ENCODE measurements around the gene ATG14. TPM values are rescaled to one million over a fixed set of nuclear protein-coding genes. Genes with fewer than 3 reads are reported as not detected.

The ATG14 gene
- total and polyA plus RNA-seq, 2 donors (not counting 1 experiment from before 2014, with no cell fraction given) = 7.2 to 15.5 TPM

DNA sequence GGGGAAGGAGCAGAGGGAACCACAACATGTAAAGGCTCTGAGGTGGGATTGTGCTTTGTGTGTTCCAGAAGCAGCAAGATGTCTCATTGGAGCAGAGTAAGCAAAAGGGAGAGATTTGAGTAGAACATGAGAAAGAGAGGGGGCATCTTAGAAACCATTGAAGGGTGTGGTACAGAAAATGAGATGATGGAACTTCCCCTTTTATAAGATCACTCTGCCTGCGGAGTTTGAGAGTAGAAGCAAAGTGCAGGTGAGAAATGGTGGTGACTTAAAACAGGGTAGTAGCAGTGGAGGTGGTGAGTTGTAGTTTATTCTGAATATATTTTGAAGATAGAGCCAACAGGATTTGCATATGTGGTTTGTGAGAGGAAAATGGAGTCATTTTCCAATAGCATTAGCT is 84.5 kb downstream of the ATG14 start:
- Histone ChIP-seq H3K79me2 (ENCODE audit: control insufficient read depth, insufficient read depth, low read length) (peaks cover 52% of the 10 kb centered on the region), H3K9me3 (ENCODE audit: control extremely low read depth in 1 of 3, control insufficient read depth in 2 of 3, insufficient read depth in 1 of 3, low read length in 2 of 3) (no peaks in the 10 kb centered on the region), H3K4me1 (ENCODE audit: control insufficient read depth in 2 of 2, insufficient read depth in 2 of 2, low read length in 2 of 2) (peaks cover 15 to 21% of the 10 kb centered on the region in 2 donors), H2AFZ (ENCODE audit: insufficient read depth, low read depth, low read length, poor library complexity, severe bottlenecking) (peak overlapping the region; percentile 55), H3K9ac (ENCODE audit: low read length) (no peak overlapping the region), H4K20me1 (ENCODE audit: control insufficient read depth, insufficient read depth, low read length, poor library complexity, severe bottlenecking) (no peaks in the 10 kb centered on the region), H3K4me2 (replicated peaks; ENCODE audit: low read depth, low read length, poor library complexity, severe bottlenecking) (peak overlapping the region; percentile 48), H3K36me3 (replicated peaks in 1 of 2; ENCODE audit: control extremely low read depth in 1 of 2, control insufficient read depth in 1 of 2, extremely low read depth in 1 of 2, insufficient read depth in 2 of 2, low read length in 1 of 2) (no peaks in the 10 kb centered on the region), H3K27me3 (replicated peaks in 1 of 4; ENCODE audit: control extremely low read depth in 1 of 4, control insufficient read depth in 3 of 4, insufficient read depth in 4 of 4, low read length in 3 of 4) (no peaks in the 10 kb centered on the region), H3K4me3 (ENCODE audit: control extremely low read depth in 1 of 5, extremely low read depth in 1 of 5, insufficient read depth in 1 of 5, low read depth in 2 of 5, low read length in 4 of 5) (no peak overlapping the region), H3K27ac (ENCODE audit: low read length in 2 of 2) (peak overlapping the region; percentile 50 to 70)
- POLR2A ChIA-PET = no interaction called here
- H3K27me3 Mint-ChIP-seq = no peaks in the 10 kb centered on the region
- peak overlapping the region; percentile 82 for H3K27ac Mint-ChIP-seq
- intact Hi-C loops (cut with micrococcal nuclease) = no loop called here
- peaks cover 38% of the 10 kb centered on the region for H3K4me1 Mint-ChIP-seq
- H3K4me3 Mint-ChIP-seq = peak overlapping the region; percentile 1
- DNase-seq (peak; percentile 70), ATAC-seq (ENCODE audit: low read depth) (peak; percentile 92)
- TF ChIP-seq, protein P1, sequence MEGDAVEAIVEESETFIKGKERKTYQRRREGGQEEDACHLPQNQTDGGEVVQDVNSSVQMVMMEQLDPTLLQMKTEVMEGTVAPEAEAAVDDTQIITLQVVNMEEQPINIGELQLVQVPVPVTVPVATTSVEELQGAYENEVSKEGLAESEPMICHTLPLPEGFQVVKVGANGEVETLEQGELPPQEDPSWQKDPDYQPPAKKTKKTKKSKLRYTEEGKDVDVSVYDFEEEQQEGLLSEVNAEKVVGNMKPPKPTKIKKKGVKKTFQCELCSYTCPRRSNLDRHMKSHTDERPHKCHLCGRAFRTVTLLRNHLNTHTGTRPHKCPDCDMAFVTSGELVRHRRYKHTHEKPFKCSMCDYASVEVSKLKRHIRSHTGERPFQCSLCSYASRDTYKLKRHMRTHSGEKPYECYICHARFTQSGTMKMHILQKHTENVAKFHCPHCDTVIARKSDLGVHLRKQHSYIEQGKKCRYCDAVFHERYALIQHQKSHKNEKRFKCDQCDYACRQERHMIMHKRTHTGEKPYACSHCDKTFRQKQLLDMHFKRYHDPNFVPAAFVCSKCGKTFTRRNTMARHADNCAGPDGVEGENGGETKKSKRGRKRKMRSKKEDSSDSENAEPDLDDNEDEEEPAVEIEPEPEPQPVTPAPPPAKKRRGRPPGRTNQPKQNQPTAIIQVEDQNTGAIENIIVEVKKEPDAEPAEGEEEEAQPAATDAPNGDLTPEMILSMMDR (IDR thresholded peaks at IDR 0.05) = no peak
- no peak for TF ChIP-seq EZH2 (IDR thresholded peaks at IDR 0.05; ENCODE audit: borderline replicate concordance, insufficient read depth, low read depth, low read length, poor library complexity, severe bottlenecking)
- CTCF ChIA-PET = no interaction called here
- no peaks in the 10 kb centered on the region for H3K9me3 Mint-ChIP-seq (ENCODE audit: insufficient read depth)
- WGBS (ENCODE audit: insufficient coverage) = no CpG with 5 or more reads among the region's 1 CpG

DNA sequence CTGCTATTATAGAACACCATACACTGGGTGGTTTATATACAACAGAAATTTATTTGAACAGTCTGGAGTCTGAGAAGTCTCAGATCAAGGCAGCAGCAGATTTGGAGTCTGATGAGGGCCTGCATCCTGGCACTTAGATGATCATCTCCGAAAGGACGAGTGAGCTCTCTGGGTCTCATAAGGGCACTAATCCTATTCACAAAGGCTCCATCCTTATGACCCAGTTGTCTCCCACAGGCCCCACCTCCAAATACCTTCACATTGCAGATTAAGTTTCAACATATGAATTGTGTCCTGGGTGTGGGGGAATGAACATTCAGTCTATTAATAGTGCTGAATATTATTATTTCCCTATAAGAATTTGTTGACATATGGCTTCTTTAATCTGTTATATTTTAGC is 86.8 kb downstream of the ATG14 start:
- peaks cover 0 to 4% (median 0%) of the 10 kb centered on the region in 3 donors for H3K9me3 ChIP-seq (ENCODE audit: control extremely low read depth in 1 of 3, control insufficient read depth in 2 of 3, insufficient read depth in 1 of 3, low read length in 2 of 3)
- ChIA-PET CTCF (no interaction called here), POLR2A (no interaction called here)
- H2AFZ ChIP-seq (ENCODE audit: insufficient read depth, low read depth, low read length, poor library complexity, severe bottlenecking) = no peak overlapping the region
- no CpG with 5 or more reads among the region's 2 CpGs for WGBS (ENCODE audit: insufficient coverage)
- H3K4me3 ChIP-seq (ENCODE audit: control extremely low read depth in 1 of 5, extremely low read depth in 1 of 5, insufficient read depth in 1 of 5, low read depth in 2 of 5, low read length in 4 of 5) = no peak overlapping the region
- peaks cover 32% of the 10 kb centered on the region for H3K4me1 Mint-ChIP-seq
- peaks cover 57% of the 10 kb centered on the region for H3K79me2 ChIP-seq (ENCODE audit: control insufficient read depth, insufficient read depth, low read length)
- H3K27me3 ChIP-seq (replicated peaks in 1 of 4; ENCODE audit: control extremely low read depth in 1 of 4, control insufficient read depth in 3 of 4, insufficient read depth in 4 of 4, low read length in 3 of 4) = no peaks in the 10 kb centered on the region
- H4K20me1 ChIP-seq (ENCODE audit: control insufficient read depth, insufficient read depth, low read length, poor library complexity, severe bottlenecking) = no peaks in the 10 kb centered on the region
- no peak overlapping the region for H3K27ac Mint-ChIP-seq
- H3K9me3 Mint-ChIP-seq (ENCODE audit: insufficient read depth) = no peaks in the 10 kb centered on the region
- no peaks in the 10 kb centered on the region for H3K27me3 Mint-ChIP-seq
- no peak overlapping the region for H3K4me2 ChIP-seq (replicated peaks; ENCODE audit: low read depth, low read length, poor library complexity, severe bottlenecking)
- H3K27ac ChIP-seq (ENCODE audit: low read length in 2 of 2) = peak overlapping the region in 1 of 2 donors; percentile 28
- H3K4me1 ChIP-seq (ENCODE audit: control insufficient read depth in 2 of 2, insufficient read depth in 2 of 2, low read length in 2 of 2) = peaks cover 13 to 20% of the 10 kb centered on the region in 2 donors
- no peak for DNase-seq
- intact Hi-C loops (cut with micrococcal nuclease) = no loop called here
- no peak for ATAC-seq (ENCODE audit: low read depth)
- TF ChIP-seq, protein P1 (IDR thresholded peaks at IDR 0.05) = no peak
- no peak for TF ChIP-seq EZH2 (IDR thresholded peaks at IDR 0.05; ENCODE audit: borderline replicate concordance, insufficient read depth, low read depth, low read length, poor library complexity, severe bottlenecking)
- H3K4me3 Mint-ChIP-seq = no peak overlapping the region
- H3K9ac ChIP-seq (ENCODE audit: low read length) = no peak overlapping the region
- H3K36me3 ChIP-seq (replicated peaks in 1 of 2; ENCODE audit: control extremely low read depth in 1 of 2, control insufficient read depth in 1 of 2, extremely low read depth in 1 of 2, insufficient read depth in 2 of 2, low read length in 1 of 2) = no peaks in the 10 kb centered on the region
